Activated CD8-positive, alpha-beta T cell treated with anti-CD3 and anti-CD28 coated beads for 36 hours (primary cell): ENCODE measurements around the gene HS3ST3A1. TPM values are rescaled to one million over a fixed set of nuclear protein-coding genes. Genes with fewer than 3 reads are reported as not detected.

ENCODE experiments used
- ATAC-seq: fragments of 200-7000 bp; cut with Tn5 transposase; one replicate; pipeline ENCODE4 v1.10.0; 2021; ENCODE audit warnings: mild to moderate bottlenecking, moderate library complexity
- CTCF ChIA-PET: fragments of 350-600 bp; sonication (Branson Sonifier 250); formaldehyde crosslinking; loops from one replicate; lab custom pipeline; 2021; ENCODE audit warnings: antibody characterized with exemption; lab: Charles Lee
- POLR2A ChIA-PET: fragments of 350-600 bp; sonication (Branson Sonifier 250); formaldehyde crosslinking; loops from one replicate; lab custom pipeline; 2021; ENCODE audit warnings: antibody characterized with exemption; lab: Charles Lee
- DNase-seq: peaks from one replicate; pipeline ENCODE4 v3.0.0-alpha.2; 2020
- H3K27ac Mint-ChIP-seq: one replicate; pipeline ENCODE4 v1.8.0; 2021; ENCODE audit warnings: mild to moderate bottlenecking, mixed read lengths
- H3K27me3 Mint-ChIP-seq: one replicate; pipeline ENCODE4 v1.8.0; 2021; ENCODE audit warnings: mixed read lengths
- H3K36me3 Mint-ChIP-seq: one replicate; pipeline ENCODE4 v1.8.0; 2021; ENCODE audit warnings: low read depth, mixed read lengths
- H3K4me1 Mint-ChIP-seq: one replicate; pipeline ENCODE4 v1.8.0; 2021; ENCODE audit warnings: low read depth, mixed read lengths
- H3K4me3 Mint-ChIP-seq: one replicate; pipeline ENCODE4 v1.8.0; 2021; ENCODE audit warnings: mild to moderate bottlenecking, moderate library complexity, mixed read lengths
- H3K9me3 Mint-ChIP-seq: one replicate; pipeline ENCODE4 v1.8.0; 2021; ENCODE audit warnings: mixed read lengths
- intact Hi-C: fragments of 100-400 bp; cut with micrococcal nuclease; formaldehyde crosslinking; loops from one replicate; pipeline ENCODE4 v1.10.0; 2022
- total RNA-seq, 2 experiments: library from RNA; stranded (reverse); gene quantifications; one replicate each; pipeline ENCODE4 v1.2.3, GENCODE V29; 2021
- TF ChIP-seq, protein P1 (sequence below): fragments of 200-600 bp; IDR thresholded peaks from one replicate; pipeline ENCODE4 v1.8.0; 2022; ENCODE audit warnings: antibody characterized with exemption, mild to moderate bottlenecking

The HS3ST3A1 gene
- total RNA-seq, 2 experiments from 2014 or later, result 0.11 TPM; not detected in 1

DNA sequence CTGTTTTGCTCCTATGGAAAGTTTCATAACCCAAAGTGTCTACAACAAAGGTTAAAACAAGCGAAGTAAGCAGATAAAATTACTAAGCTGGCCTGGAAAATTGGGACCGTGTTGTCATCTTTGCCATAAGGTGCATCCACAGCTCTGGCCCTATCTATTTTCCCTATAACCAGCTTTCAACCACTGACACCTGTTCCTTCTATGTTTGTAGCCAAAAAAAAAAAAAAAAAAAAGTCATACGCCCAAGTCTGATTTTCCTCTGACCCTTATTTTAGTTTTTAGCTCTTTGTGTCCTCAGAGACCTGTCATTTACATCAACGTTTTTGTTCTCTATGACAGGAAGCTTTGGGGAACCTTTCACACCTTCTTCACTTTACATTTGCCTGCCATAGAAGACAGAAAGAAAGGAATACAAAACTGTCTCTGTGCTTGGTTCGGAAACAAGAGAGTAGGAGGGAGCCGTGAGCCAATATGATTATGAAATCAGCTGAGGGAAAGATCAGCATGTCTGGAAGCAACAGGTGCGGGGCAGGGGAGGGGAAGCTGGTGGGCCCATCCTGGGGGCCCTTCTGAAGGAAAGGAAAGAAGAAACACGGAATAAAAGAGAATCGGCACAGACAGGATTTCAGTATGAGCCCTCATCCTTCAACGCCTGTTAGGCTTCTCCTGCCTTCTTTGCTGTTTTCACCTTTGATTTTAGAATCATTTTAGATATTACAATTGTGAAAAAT, 8.5 kb downstream of the HS3ST3A1 start:
- ATAC-seq (no peak), DNase-seq (no peak)
- intact Hi-C loops, result loop anchor here (5.0 kb wide), 1 partner anchor 1334 kb away; no protein-coding TSS in a partner anchor
- Mint-ChIP-seq H3K4me1 (peaks cover 5% of the 10 kb centered on the region), H3K4me3 (no peak overlapping the region), H3K36me3 (no peaks in the 10 kb centered on the region), H3K27me3 (peaks cover 10% of the 10 kb centered on the region), H3K27ac (no peak overlapping the region), H3K9me3 (no peaks in the 10 kb centered on the region)
- TF ChIP-seq, protein P1, sequence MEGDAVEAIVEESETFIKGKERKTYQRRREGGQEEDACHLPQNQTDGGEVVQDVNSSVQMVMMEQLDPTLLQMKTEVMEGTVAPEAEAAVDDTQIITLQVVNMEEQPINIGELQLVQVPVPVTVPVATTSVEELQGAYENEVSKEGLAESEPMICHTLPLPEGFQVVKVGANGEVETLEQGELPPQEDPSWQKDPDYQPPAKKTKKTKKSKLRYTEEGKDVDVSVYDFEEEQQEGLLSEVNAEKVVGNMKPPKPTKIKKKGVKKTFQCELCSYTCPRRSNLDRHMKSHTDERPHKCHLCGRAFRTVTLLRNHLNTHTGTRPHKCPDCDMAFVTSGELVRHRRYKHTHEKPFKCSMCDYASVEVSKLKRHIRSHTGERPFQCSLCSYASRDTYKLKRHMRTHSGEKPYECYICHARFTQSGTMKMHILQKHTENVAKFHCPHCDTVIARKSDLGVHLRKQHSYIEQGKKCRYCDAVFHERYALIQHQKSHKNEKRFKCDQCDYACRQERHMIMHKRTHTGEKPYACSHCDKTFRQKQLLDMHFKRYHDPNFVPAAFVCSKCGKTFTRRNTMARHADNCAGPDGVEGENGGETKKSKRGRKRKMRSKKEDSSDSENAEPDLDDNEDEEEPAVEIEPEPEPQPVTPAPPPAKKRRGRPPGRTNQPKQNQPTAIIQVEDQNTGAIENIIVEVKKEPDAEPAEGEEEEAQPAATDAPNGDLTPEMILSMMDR, result no peak
- CTCF ChIA-PET, result interaction anchor here (0.9 to 1.6 kb wide), 3 partner anchors 24 to 1577 kb away, joined by 3 to 4 read pairs (median 4); no protein-coding TSS in a partner anchor
- POLR2A ChIA-PET, result interaction anchor here (0.7 kb wide), 1 partner anchor 141 kb away, joined by 3 read pairs; no protein-coding TSS in a partner anchor

DNA sequence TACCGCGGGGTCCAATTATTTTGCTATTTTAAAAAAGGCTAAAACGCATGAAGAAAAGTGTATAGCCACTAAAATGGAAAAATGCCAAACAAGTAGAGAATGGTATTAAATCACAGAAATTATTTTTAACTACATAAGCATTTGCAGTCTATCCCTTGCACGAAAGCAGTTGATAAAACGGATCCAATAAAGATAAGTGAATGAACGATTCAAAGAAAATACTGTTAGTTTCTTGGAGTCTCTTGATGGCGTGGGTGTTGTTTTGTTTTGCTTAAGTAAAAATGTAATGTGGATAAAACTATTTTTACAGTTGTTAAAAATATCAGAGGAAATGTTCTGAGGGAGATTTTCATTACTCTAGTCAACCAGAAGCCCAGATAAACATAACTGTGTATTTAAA, 9.3 kb downstream of the HS3ST3A1 start:
- ChIA-PET CTCF (no interaction called here), POLR2A (no interaction called here)
- TF ChIP-seq, protein P1, result no peak
- no peak overlapping the region for H3K27ac Mint-ChIP-seq
- no peaks in the 10 kb centered on the region for H3K9me3 Mint-ChIP-seq
- peaks cover 5% of the 10 kb centered on the region for H3K4me1 Mint-ChIP-seq
- H3K36me3 Mint-ChIP-seq, result no peaks in the 10 kb centered on the region
- no peak for ATAC-seq
- peaks cover 7% of the 10 kb centered on the region for H3K27me3 Mint-ChIP-seq
- no peak overlapping the region for H3K4me3 Mint-ChIP-seq
- no peak for DNase-seq
- intact Hi-C loops, result loop anchor here (5.0 kb wide), 1 partner anchor 1335 kb away; no protein-coding TSS in a partner anchor

DNA sequence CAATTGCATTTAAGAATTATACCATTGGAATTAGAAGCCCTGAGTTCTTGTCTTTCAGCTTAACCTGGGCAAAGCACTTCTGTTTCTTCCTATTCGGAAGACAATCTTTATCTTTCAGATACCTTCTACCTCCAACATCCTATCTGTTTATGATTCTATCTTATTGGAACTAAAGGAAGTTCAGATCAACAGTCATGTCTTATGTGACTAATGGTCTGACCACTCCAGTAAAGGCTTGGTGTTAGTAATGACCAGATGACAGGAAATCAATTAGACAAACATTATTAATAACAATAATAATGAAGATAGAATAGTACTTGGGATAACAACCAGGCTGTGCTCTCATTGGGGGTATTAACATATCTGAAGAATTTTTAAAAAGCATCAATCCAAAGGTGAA, 11.3 kb downstream of the HS3ST3A1 start:
- H3K4me1 Mint-ChIP-seq, result peaks cover 5% of the 10 kb centered on the region
- no peak for ATAC-seq
- ChIA-PET CTCF (no interaction called here), POLR2A (no interaction called here)
- no peak overlapping the region for H3K4me3 Mint-ChIP-seq
- no peak for DNase-seq
- TF ChIP-seq, protein P1, result no peak
- peaks cover 4% of the 10 kb centered on the region for H3K27me3 Mint-ChIP-seq
- intact Hi-C loops, result loop anchor here (5.0 kb wide), 1 partner anchor 1337 kb away; no protein-coding TSS in a partner anchor
- H3K27ac Mint-ChIP-seq, result no peak overlapping the region
- H3K9me3 Mint-ChIP-seq, result no peaks in the 10 kb centered on the region
- no peaks in the 10 kb centered on the region for H3K36me3 Mint-ChIP-seq

DNA sequence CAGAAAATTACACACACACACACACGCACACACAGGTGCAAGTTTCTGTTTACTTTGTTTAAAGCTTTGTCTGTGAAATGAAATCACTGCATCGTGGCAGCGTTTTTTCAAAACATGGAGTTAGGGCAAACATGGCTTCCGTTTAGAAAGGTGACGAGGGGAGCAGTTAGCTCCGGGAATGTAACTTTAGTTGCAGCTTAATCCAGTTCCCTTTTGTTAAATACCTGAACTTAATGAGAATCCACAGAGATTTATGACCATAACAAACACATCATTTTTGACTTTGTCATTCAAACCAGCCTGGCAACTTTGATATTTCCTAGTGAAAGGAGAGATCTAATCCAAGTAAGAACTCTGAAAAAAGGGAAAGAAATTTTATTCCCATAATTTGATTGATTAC, 12.1 kb downstream of the HS3ST3A1 start:
- no peak overlapping the region for H3K4me3 Mint-ChIP-seq
- ATAC-seq (no peak), DNase-seq (no peak)
- H3K36me3 Mint-ChIP-seq, result no peaks in the 10 kb centered on the region
- peaks cover 4% of the 10 kb centered on the region for H3K27me3 Mint-ChIP-seq
- H3K27ac Mint-ChIP-seq, result no peak overlapping the region
- peaks cover under 1% of the 10 kb centered on the region for H3K4me1 Mint-ChIP-seq
- TF ChIP-seq, protein P1, result no peak
- POLR2A ChIA-PET, result no interaction called here
- H3K9me3 Mint-ChIP-seq, result no peaks in the 10 kb centered on the region
- intact Hi-C loops, result loop anchor here (5.0 kb wide), 1 partner anchor 1338 kb away; no protein-coding TSS in a partner anchor
- CTCF ChIA-PET, result interaction anchor here (0.9 to 1.1 kb wide), 2 partner anchors 198 to 1217 kb away, joined by 3 read pairs; no protein-coding TSS in a partner anchor
